Measurements from ENCODE around the gene TBXAS1.
"Not testable (repeated sequence)": the region's sequence is repeated elsewhere in the genome, so short reads cannot be mapped to it uniquely, and the experiment has no call there.

TBXAS1 gene

GRCh38 chr7:139895141-139895829, 66.2 kb downstream of the TBXAS1 start:
- no peak for FAIRE-seq

GRCh38 chr7:139896288-139896687, 67.2 kb downstream of the TBXAS1 start:
- no peak for FAIRE-seq

- FAIRE-seq: no peak
Observed at GRCh38 chr7:139896831-139897230, 67.8 kb downstream of the TBXAS1 start.

- FAIRE-seq: no peak
Observed at GRCh38 chr7:139897422-139898090, 68.5 kb downstream of the TBXAS1 start.

GRCh38 chr7:139898483-139898882, 69.4 kb downstream of the TBXAS1 start:
- FAIRE-seq: no peak

GRCh38 chr7:139899328-139899955, 70.4 kb downstream of the TBXAS1 start:
- FAIRE-seq: no peak

- no peak for FAIRE-seq
Observed at GRCh38 chr7:139900326-139900725, 71.3 kb downstream of the TBXAS1 start.

- no peak for FAIRE-seq
Observed at GRCh38 chr7:139901056-139901795, 72.2 kb downstream of the TBXAS1 start.

- no peak for FAIRE-seq
Observed at GRCh38 chr7:139901901-139902300, 72.8 kb downstream of the TBXAS1 start.

- FAIRE-seq: no peak
Observed at GRCh38 chr7:139902436-139903102, 73.5 kb downstream of the TBXAS1 start.

- FAIRE-seq: not testable (repeated sequence)
Observed at GRCh38 chr7:139903103-139903477, 74.0 kb downstream of the TBXAS1 start.

- no peak for FAIRE-seq
Observed at GRCh38 chr7:139906879-139907278, 77.8 kb downstream of the TBXAS1 start.

GRCh38 chr7:139908792-139909191, 79.7 kb downstream of the TBXAS1 start:
- FAIRE-seq: no peak

- FAIRE-seq: no peak
Observed at GRCh38 chr7:139909379-139910050, 80.5 kb downstream of the TBXAS1 start.

GRCh38 chr7:139913021-139913844, 84.2 kb downstream of the TBXAS1 start:
- no peak for FAIRE-seq

GRCh38 chr7:139913845-139914135, 84.7 kb downstream of the TBXAS1 start:
- no peak for FAIRE-seq

- no peak for FAIRE-seq
Observed at GRCh38 chr7:139914306-139915267, 85.5 kb downstream of the TBXAS1 start.

- no peak for FAIRE-seq
Observed at GRCh38 chr7:139915268-139915863, 86.3 kb downstream of the TBXAS1 start.

GRCh38 chr7:139915864-139916716, 87.0 kb downstream of the TBXAS1 start:
- FAIRE-seq: no peak

Measured in A204.1 (cell line).